Neural cell (in vitro differentiated cells): Measurements from ENCODE around the gene PUSL1.

Source experiments
- POLR2AphosphoS5 ChIP-seq: IDR thresholded peaks from 2 replicates; pipeline ENCODE4 v1.6.1; 2012
- TF ChIP-seq, protein P1 (sequence below): fragments of 450-650 bp; IDR thresholded peaks from 2 replicates; pipeline ENCODE4 v1.5.1; 2014; ENCODE audit warnings: antibody characterized with exemption, mild to moderate bottlenecking, moderate library complexity; ENCODE audit not compliant: poor library complexity, severe bottlenecking

DNA sequence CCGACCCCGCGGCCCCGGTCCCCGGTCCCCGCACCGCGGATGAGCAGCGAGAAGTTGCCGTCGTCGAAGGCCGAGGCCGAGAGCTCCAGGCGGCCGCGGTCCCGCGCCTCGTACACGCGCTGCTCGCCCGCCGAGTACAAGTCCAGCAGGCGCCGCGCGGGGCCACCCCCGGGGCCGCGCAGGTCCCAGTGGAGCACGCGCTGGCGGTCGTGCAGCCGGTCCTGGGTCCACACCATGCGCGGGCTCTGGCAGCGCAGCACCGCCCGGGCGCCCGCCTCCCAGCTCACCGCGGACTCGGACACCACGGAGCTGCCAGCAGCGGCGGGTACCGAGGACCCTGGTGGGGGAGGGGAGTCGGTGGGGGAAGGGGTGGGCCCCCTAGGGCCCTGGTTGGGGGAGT, 47.0 kb downstream of the PUSL1 start:
- TF ChIP-seq, protein P1, sequence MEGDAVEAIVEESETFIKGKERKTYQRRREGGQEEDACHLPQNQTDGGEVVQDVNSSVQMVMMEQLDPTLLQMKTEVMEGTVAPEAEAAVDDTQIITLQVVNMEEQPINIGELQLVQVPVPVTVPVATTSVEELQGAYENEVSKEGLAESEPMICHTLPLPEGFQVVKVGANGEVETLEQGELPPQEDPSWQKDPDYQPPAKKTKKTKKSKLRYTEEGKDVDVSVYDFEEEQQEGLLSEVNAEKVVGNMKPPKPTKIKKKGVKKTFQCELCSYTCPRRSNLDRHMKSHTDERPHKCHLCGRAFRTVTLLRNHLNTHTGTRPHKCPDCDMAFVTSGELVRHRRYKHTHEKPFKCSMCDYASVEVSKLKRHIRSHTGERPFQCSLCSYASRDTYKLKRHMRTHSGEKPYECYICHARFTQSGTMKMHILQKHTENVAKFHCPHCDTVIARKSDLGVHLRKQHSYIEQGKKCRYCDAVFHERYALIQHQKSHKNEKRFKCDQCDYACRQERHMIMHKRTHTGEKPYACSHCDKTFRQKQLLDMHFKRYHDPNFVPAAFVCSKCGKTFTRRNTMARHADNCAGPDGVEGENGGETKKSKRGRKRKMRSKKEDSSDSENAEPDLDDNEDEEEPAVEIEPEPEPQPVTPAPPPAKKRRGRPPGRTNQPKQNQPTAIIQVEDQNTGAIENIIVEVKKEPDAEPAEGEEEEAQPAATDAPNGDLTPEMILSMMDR, result no peak
- TF ChIP-seq POLR2AphosphoS5, result no peak
